ENCODE measurements around the gene PRKCD. TPM values are rescaled to one million over a fixed set of nuclear protein-coding genes. Genes with fewer than 3 reads are reported as not detected.

The PRKCD gene
- total and polyA plus RNA-seq, 2 of the 4 experiments (the other 2 are of a cell fraction), result 4.3 to 19.0 TPM

DNA sequence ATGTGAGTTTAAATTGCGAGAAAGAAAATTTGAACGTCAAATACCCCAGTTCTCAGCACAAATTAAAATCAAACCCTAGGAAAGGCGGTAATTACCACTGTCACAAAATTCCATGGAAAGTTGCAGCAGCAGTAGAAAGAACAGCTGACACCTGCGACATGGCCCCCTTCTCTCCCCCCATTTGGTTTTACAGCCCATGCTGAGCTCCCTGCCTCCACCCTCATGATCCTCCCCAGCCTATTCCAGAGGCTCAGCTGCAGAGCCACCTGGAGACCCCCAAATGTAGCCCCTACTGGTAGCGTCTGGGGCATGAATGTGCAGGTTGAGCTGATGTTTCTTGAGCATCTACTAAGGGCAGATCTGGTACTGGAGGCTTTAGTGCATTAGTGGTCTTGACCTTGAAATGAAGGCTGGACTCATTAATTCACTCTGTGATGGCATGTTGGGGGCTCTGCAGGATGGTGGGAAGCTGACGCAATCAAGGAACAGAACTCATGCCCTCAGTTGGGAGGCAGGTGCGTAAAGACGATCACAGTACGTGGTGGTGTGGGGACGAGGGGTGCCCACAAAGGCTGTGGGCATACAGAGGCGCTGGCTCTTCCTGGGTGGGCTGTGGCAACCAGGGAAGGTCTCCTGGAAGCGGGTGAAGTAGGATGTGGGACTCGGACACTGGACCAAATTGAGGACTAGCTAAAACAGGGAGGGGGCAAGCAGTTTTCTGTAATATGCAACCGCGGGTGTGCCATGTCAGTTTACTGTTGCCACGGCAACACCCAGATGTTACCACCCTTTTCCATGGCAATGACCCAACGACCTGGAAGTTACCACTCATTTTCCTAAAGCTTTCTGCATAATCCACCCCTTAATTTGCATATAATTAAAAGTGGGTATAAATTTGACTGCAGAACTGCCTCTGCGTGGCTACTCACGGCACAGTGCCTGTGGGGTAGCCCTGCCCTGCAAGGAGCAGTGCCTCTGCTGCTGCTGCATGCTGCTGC lies 39.8 kb downstream of the PRKCD start:
- Histone ChIP-seq H3K14ac (replicated peaks; ENCODE audit: low read depth, low read length) (no peak overlapping the region), H3K4me2 (ENCODE audit: low read depth, low read length) (no peak overlapping the region), H3K18ac (ENCODE audit: low read depth, low read length) (no peak overlapping the region), H4K20me1 (ENCODE audit: insufficient read depth, low read length) (no peaks in the 10 kb centered on the region), H4K8ac (ENCODE audit: low read depth in 2 of 2, low read length in 2 of 2) (no peak overlapping the region), H3K23ac (ENCODE audit: low read depth, low read length) (no peak overlapping the region), H3K9me1 (ENCODE audit: insufficient read depth, low read length) (no peaks in the 10 kb centered on the region), H3K79me1 (ENCODE audit: low read depth in 1 of 2, low read length in 2 of 2) (no peaks in the 10 kb centered on the region), H3K4ac (ENCODE audit: low read depth, low read length) (no peak overlapping the region), H2BK120ac (ENCODE audit: low read depth, low read length) (no peak overlapping the region), H3K4me1 (ENCODE audit: control insufficient read depth, insufficient read depth, low read length) (peaks cover 4% of the 10 kb centered on the region), H3K9ac (ENCODE audit: low read depth, low read length) (no peak overlapping the region), H2BK20ac (ENCODE audit: low read depth, low read length) (no peak overlapping the region), H3K56ac (ENCODE audit: extremely low read depth, insufficient read depth, low read length) (no peak overlapping the region), H2AK5ac (ENCODE audit: low read depth, low read length) (no peak overlapping the region), H3K9me3 (ENCODE audit: control insufficient read depth, insufficient read depth, low read length) (no peaks in the 10 kb centered on the region), H3K27ac (ENCODE audit: insufficient read depth, low read length) (no peak overlapping the region), H4K5ac (ENCODE audit: low read depth, low read length) (no peak overlapping the region), H2AK9ac (replicated peaks; ENCODE audit: low read depth, low read length, poor library complexity) (no peak overlapping the region), H2BK15ac (ENCODE audit: low read depth, low read length) (no peak overlapping the region), H2AFZ (replicated peaks; ENCODE audit: low read length, poor library complexity) (no peak overlapping the region), H2BK5ac (ENCODE audit: low read depth, low read length, poor library complexity, severe bottlenecking) (no peak overlapping the region), H3K36me3 (ENCODE audit: control insufficient read depth, insufficient read depth, low read length) (no peaks in the 10 kb centered on the region), H3K4me3 (ENCODE audit: insufficient read depth, low read depth, low read length) (no peak overlapping the region), H3K27me3 (ENCODE audit: control insufficient read depth, insufficient read depth, low read length) (no peaks in the 10 kb centered on the region; the same call in 1 of the 2 replicates), H4K91ac (ENCODE audit: insufficient read depth, low read depth, low read length) (no peak overlapping the region)
- BruUV-seq (replicated peaks), result no TSS peak
- DNase-seq (no peak), ATAC-seq (ENCODE audit: low read depth) (no peak)
- dilution Hi-C loops (cut with HindIII; ENCODE audit: low sequenced_read_pairs, unreplicated experiment), result no loop called here
- ChIA-PET POLR2A (ENCODE audit: unreplicated experiment) (no interaction called here), CTCF (interaction anchor here (0.6 kb wide), 1 partner anchor 475 kb away, joined by 3 read pairs; no protein-coding TSS in a partner anchor)
- intact Hi-C loops (cut with micrococcal nuclease), result no loop called here
- WGBS, 2 experiments (ENCODE audit: extremely low coverage in 2 of 2, insufficient read length in 1 of 2), result 93% methylated on average over 8 of the region's 19 CpGs; no CpG with 5 or more reads in 1 of the 2 experiments
- in situ Hi-C loops (cut with MboI; ENCODE audit: low sequenced_read_pairs), result loop anchor here (25.0 kb wide), 1 partner anchor 512 kb away; no protein-coding TSS in a partner anchor
- TF ChIP-seq, protein P1, sequence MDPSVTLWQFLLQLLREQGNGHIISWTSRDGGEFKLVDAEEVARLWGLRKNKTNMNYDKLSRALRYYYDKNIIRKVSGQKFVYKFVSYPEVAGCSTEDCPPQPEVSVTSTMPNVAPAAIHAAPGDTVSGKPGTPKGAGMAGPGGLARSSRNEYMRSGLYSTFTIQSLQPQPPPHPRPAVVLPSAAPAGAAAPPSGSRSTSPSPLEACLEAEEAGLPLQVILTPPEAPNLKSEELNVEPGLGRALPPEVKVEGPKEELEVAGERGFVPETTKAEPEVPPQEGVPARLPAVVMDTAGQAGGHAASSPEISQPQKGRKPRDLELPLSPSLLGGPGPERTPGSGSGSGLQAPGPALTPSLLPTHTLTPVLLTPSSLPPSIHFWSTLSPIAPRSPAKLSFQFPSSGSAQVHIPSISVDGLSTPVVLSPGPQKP (IDR thresholded peaks at IDR 0.05; ENCODE audit: borderline replicate concordance, low read depth, low read length), result no peak
- TF ChIP-seq, protein P2, sequence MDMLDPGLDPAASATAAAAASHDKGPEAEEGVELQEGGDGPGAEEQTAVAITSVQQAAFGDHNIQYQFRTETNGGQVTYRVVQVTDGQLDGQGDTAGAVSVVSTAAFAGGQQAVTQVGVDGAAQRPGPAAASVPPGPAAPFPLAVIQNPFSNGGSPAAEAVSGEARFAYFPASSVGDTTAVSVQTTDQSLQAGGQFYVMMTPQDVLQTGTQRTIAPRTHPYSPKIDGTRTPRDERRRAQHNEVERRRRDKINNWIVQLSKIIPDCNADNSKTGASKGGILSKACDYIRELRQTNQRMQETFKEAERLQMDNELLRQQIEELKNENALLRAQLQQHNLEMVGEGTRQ (IDR thresholded peaks at IDR 0.05; ENCODE audit: low read depth, low read length), result no peak
- TF ChIP-seq NFE2L2 (IDR thresholded peaks at IDR 0.05; ENCODE audit: low read depth, low read length), result no peak
- TF ChIP-seq, protein P3, sequence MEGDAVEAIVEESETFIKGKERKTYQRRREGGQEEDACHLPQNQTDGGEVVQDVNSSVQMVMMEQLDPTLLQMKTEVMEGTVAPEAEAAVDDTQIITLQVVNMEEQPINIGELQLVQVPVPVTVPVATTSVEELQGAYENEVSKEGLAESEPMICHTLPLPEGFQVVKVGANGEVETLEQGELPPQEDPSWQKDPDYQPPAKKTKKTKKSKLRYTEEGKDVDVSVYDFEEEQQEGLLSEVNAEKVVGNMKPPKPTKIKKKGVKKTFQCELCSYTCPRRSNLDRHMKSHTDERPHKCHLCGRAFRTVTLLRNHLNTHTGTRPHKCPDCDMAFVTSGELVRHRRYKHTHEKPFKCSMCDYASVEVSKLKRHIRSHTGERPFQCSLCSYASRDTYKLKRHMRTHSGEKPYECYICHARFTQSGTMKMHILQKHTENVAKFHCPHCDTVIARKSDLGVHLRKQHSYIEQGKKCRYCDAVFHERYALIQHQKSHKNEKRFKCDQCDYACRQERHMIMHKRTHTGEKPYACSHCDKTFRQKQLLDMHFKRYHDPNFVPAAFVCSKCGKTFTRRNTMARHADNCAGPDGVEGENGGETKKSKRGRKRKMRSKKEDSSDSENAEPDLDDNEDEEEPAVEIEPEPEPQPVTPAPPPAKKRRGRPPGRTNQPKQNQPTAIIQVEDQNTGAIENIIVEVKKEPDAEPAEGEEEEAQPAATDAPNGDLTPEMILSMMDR (conservative IDR thresholded peaks at IDR 0.05; ENCODE audit: low read depth, low read length), result no peak
- no peak for TF ChIP-seq RAD21 (IDR thresholded peaks at IDR 0.05; ENCODE audit: low read length)
- no peak for TF ChIP-seq RCOR1 (IDR thresholded peaks at IDR 0.05; ENCODE audit: insufficient replicate concordance, low read length)
- no peak for TF ChIP-seq MAZ (IDR thresholded peaks at IDR 0.05; ENCODE audit: borderline replicate concordance, low read depth, low read length)
- TF ChIP-seq RFX5 (IDR thresholded peaks at IDR 0.05; ENCODE audit: low read depth, low read length), result no peak
- TF ChIP-seq FOS (IDR thresholded peaks at IDR 0.05; ENCODE audit: low read depth, low read length), result no peak
- no peak for TF ChIP-seq SMC3 (IDR thresholded peaks at IDR 0.05; ENCODE audit: low read depth, low read length)
- no peak for TF ChIP-seq MAFK (IDR thresholded peaks at IDR 0.05; ENCODE audit: low read depth, low read length)
- TF ChIP-seq POLR2A (IDR thresholded peaks at IDR 0.05; ENCODE audit: low read depth, low read length), result no peak
- TF ChIP-seq BHLHE40 (IDR thresholded peaks at IDR 0.05; ENCODE audit: low read depth, low read length), result no peak
- TF ChIP-seq CEBPB (IDR thresholded peaks at IDR 0.05; ENCODE audit: low read depth, low read length), result no peak

Data from IMR-90 (cell line).